HL-60 (cell line): ENCODE results near the gene NOS1AP.

Source experiments
- DNase-seq, 2 experiments: peaks; one replicate each; pipeline ENCODE4 v3.0.0-alpha.2; 2010 to 2020; ENCODE audit warnings: low read depth in 1 of 2, low spot score in 1 of 2
- H3K27ac ChIP-seq: fragments of 250-450 bp; sonication (Bioruptor Pico); replicated peaks from 2 replicates; pipeline ENCODE4 v1.5.1; 2020; ENCODE audit warnings: mild to moderate bottlenecking, moderate library complexity
- H3K27me3 ChIP-seq: fragments of 250-450 bp; sonication (Bioruptor Pico); 2 replicates; pipeline ENCODE4 v1.5.1; 2021; ENCODE audit warnings: mild to moderate bottlenecking, moderate library complexity; ENCODE audit not compliant: insufficient read depth, poor library complexity, severe bottlenecking
- H3K4me3 ChIP-seq: replicated peaks from 2 replicates; pipeline ENCODE4 v1.5.1; 2011; ENCODE audit warnings: mild to moderate bottlenecking, control low read depth, low read length; ENCODE audit not compliant: insufficient read depth
- GABPA ChIP-seq: IDR thresholded peaks from 2 replicates; pipeline ENCODE4 v1.6.1; 2012; ENCODE audit warnings: low read depth
- POLR2AphosphoS5 ChIP-seq: IDR thresholded peaks from 2 replicates; pipeline ENCODE4 v1.6.1; 2012; ENCODE audit warnings: low read depth
- REST ChIP-seq: IDR thresholded peaks from 2 replicates; pipeline ENCODE4 v1.6.1; 2012; ENCODE audit warnings: low read depth; ENCODE audit not compliant: insufficient replicate concordance
- SPI1 ChIP-seq: IDR thresholded peaks from 2 replicates; pipeline ENCODE4 v1.6.1; 2012; ENCODE audit warnings: low read depth, mild to moderate bottlenecking, borderline replicate concordance
- TF ChIP-seq, protein P1 (sequence below): IDR thresholded peaks from one replicate; pipeline ENCODE4 v1.5.1; 2011; ENCODE audit warnings: low read length, control low read depth, inconsistent platforms; ENCODE audit not compliant: insufficient read depth

NOS1AP gene

GRCh38 chr1:162220009-162220539, 150.6 kb downstream of the NOS1AP start:
- DNase-seq, result no peak
- Histone ChIP-seq H3K27me3 (no peaks in the 10 kb centered on the region), H3K4me3 (no peak overlapping the region), H3K27ac (no peak overlapping the region)
- TF ChIP-seq SPI1 (no peak), REST (no peak), GABPA (no peak), POLR2AphosphoS5 (no peak)
- TF ChIP-seq, protein P1, sequence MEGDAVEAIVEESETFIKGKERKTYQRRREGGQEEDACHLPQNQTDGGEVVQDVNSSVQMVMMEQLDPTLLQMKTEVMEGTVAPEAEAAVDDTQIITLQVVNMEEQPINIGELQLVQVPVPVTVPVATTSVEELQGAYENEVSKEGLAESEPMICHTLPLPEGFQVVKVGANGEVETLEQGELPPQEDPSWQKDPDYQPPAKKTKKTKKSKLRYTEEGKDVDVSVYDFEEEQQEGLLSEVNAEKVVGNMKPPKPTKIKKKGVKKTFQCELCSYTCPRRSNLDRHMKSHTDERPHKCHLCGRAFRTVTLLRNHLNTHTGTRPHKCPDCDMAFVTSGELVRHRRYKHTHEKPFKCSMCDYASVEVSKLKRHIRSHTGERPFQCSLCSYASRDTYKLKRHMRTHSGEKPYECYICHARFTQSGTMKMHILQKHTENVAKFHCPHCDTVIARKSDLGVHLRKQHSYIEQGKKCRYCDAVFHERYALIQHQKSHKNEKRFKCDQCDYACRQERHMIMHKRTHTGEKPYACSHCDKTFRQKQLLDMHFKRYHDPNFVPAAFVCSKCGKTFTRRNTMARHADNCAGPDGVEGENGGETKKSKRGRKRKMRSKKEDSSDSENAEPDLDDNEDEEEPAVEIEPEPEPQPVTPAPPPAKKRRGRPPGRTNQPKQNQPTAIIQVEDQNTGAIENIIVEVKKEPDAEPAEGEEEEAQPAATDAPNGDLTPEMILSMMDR, result no peak

GRCh38 chr1:162222014-162222413, 152.5 kb downstream of the NOS1AP start:
- H3K4me3 ChIP-seq, result no peak overlapping the region
- H3K27ac ChIP-seq, result no peak overlapping the region
- DNase-seq, result no peak
- TF ChIP-seq, protein P1, result no peak
- TF ChIP-seq GABPA (no peak), SPI1 (no peak), REST (no peak), POLR2AphosphoS5 (no peak)
- no peaks in the 10 kb centered on the region for H3K27me3 ChIP-seq

DNA sequence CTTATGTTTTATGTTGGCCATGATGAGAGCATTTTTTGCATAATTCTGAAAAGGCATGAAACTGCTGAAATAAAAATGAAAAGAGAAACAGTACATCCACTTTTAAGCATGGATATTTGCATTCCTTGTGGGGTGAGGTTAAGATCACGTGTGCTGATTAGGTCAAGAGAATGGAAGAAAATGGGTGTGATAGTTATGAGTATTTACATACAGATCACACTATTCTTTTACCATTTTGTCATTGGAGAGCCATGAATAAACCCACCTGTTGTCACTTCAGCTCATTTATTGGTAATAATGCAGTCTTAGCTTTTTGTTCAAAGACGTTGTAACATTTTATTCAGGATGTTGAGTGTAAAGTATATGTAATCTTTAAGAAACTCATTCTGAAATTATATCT, 153.2 kb downstream of the NOS1AP start:
- Histone ChIP-seq H3K27ac (no peak overlapping the region), H3K27me3 (no peaks in the 10 kb centered on the region), H3K4me3 (no peak overlapping the region)
- no peak for DNase-seq
- TF ChIP-seq POLR2AphosphoS5 (no peak), GABPA (no peak), REST (no peak), SPI1 (no peak)
- TF ChIP-seq, protein P1, result no peak
